B cell (primary cell): ENCODE results near the gene KIF3A. TPM values are rescaled to one million over a fixed set of nuclear protein-coding genes. Genes with fewer than 3 reads are reported as not detected.

Experiments used
- ATAC-seq: fragments of 200-7000 bp; cut with Tn5 transposase; one replicate; pipeline ENCODE4 v1.10.0; 2021; ENCODE audit warnings: low read depth, mild to moderate bottlenecking, moderate number of reproducible peaks, moderate library complexity
- CTCF ChIA-PET: fragments of 350-600 bp; sonication (Branson Sonifier 250); formaldehyde crosslinking; loops from one replicate; lab custom pipeline; 2021; ENCODE audit warnings: antibody characterized with exemption, inconsistent platforms; lab: Charles Lee
- POLR2A ChIA-PET: fragments of 350-600 bp; sonication (Branson Sonifier 250); formaldehyde crosslinking; loops from one replicate; lab custom pipeline; 2021; ENCODE audit warnings: antibody characterized with exemption; lab: Charles Lee
- DNase-seq: peaks from one replicate; pipeline ENCODE4 v3.0.0; 2013
- H2AFZ ChIP-seq: 2 replicates; pipeline ENCODE4 v1.6.1; 2012; ENCODE audit warnings: mild to moderate bottlenecking, low read depth, low read length; ENCODE audit not compliant: insufficient read depth, poor library complexity, severe bottlenecking
- H3K27ac ChIP-seq, 2 donors: 1 replicate in 1 of 2; 2 replicates in 1 of 2; pipeline ENCODE4 v1.5.1; 2012 to 2013; ENCODE audit warnings: low read length in 2 of 2, mild to moderate bottlenecking in 2 of 2, moderate library complexity in 1 of 2
- H3K27me3 ChIP-seq, 4 experiments: fragments of 200-600 bp in 1 of 4; sonication (generic) in 1 of 4; replicated peaks in 1 of 4; 1 replicate in 2 of 4; 2 replicates in 2 of 4; pipeline versions ENCODE4 v1.6.1 to v1.7.0; 2013 to 2016; ENCODE audit warnings: low read length in 3 of 4, mild to moderate bottlenecking in 2 of 4, mixed read lengths in 1 of 4, moderate library complexity in 1 of 4; ENCODE audit not compliant: insufficient read depth in 4 of 4, control insufficient read depth in 3 of 4; ENCODE audit errors: control extremely low read depth in 1 of 4
- H3K36me3 ChIP-seq, 2 experiments: replicated peaks in 1 of 2; 1 replicate in 1 of 2; 2 replicates in 1 of 2; pipeline versions ENCODE4 v1.6.1 to v1.7.1; 2013; ENCODE audit warnings: low read length in 1 of 2; ENCODE audit not compliant: insufficient read depth in 2 of 2, control insufficient read depth in 1 of 2; ENCODE audit errors: control extremely low read depth in 1 of 2, extremely low read depth in 1 of 2
- H3K4me1 ChIP-seq, 2 donors: fragments of 200-600 bp in 1 of 2; sonication (generic) in 1 of 2; 1 replicate in 1 of 2; 2 replicates in 1 of 2; pipeline versions ENCODE4 v1.5.1 to v1.6.1; 2013 to 2017; ENCODE audit warnings: low read length in 2 of 2; ENCODE audit not compliant: control insufficient read depth in 2 of 2, insufficient read depth in 2 of 2
- H3K4me2 ChIP-seq: replicated peaks from 2 replicates; pipeline ENCODE3; 2012; ENCODE audit warnings: mild to moderate bottlenecking, low read depth, low read length; ENCODE audit not compliant: poor library complexity, severe bottlenecking
- H3K4me3 ChIP-seq, 5 experiments: fragments of 200-600 bp in 1 of 5; sonication (generic) in 1 of 5; 1 replicate in 3 of 5; 2 replicates in 2 of 5; pipeline versions ENCODE4 v1.5.1 to v1.7.0; 2011 to 2016; ENCODE audit warnings: low read length in 4 of 5, mild to moderate bottlenecking in 4 of 5, low read depth in 2 of 5, control low read depth in 1 of 5, moderate library complexity in 1 of 5; ENCODE audit not compliant: insufficient read depth in 1 of 5; ENCODE audit errors: control extremely low read depth in 1 of 5, extremely low read depth in 1 of 5
- H3K79me2 ChIP-seq: fragments of 200-600 bp; sonication (generic); one replicate; pipeline ENCODE4 v1.6.0; 2016; ENCODE audit warnings: low read length; ENCODE audit not compliant: control insufficient read depth, insufficient read depth
- H3K9ac ChIP-seq: fragments of 200-600 bp; sonication (generic); 2 replicates; pipeline ENCODE4 v1.6.1; 2017; ENCODE audit warnings: mild to moderate bottlenecking, low read length, moderate library complexity
- H3K9me3 ChIP-seq, 3 donors: one replicate each; pipeline versions ENCODE4 v1.6.1 to v1.7.1; 2013; ENCODE audit warnings: low read length in 2 of 3; ENCODE audit not compliant: control insufficient read depth in 2 of 3, insufficient read depth in 1 of 3; ENCODE audit errors: control extremely low read depth in 1 of 3
- H4K20me1 ChIP-seq: 2 replicates; pipeline ENCODE4 v1.6.0; 2012; ENCODE audit warnings: mild to moderate bottlenecking, low read length; ENCODE audit not compliant: insufficient read depth, control insufficient read depth, poor library complexity, severe bottlenecking
- H3K27ac Mint-ChIP-seq: one replicate; pipeline ENCODE4 v1.8.0; 2021; ENCODE audit warnings: mixed read lengths
- H3K27me3 Mint-ChIP-seq: one replicate; pipeline ENCODE4 v1.8.0; 2021; ENCODE audit warnings: mixed read lengths
- H3K4me1 Mint-ChIP-seq: one replicate; pipeline ENCODE4 v1.8.0; 2021; ENCODE audit warnings: mixed read lengths
- H3K4me3 Mint-ChIP-seq: one replicate; pipeline ENCODE4 v1.8.0; 2021; ENCODE audit warnings: mixed read lengths
- H3K9me3 Mint-ChIP-seq: one replicate; pipeline ENCODE4 v1.8.0; 2022; ENCODE audit warnings: mixed read lengths; ENCODE audit not compliant: insufficient read depth
- EZH2 ChIP-seq: IDR thresholded peaks from 2 replicates; pipeline ENCODE4 v1.6.1; 2012; ENCODE audit warnings: borderline replicate concordance, low read depth, mild to moderate bottlenecking, moderate library complexity, low read length; ENCODE audit not compliant: insufficient read depth, poor library complexity, severe bottlenecking
- WGBS: methylation state at CpG from one replicate; pipeline ENCODE4 v1.1.5; 2013; ENCODE audit warnings: missing lambda C conversion rate; ENCODE audit not compliant: insufficient coverage; 5-methylcytosine and 5-hydroxymethylcytosine counted together
- intact Hi-C: fragments of 100-400 bp; cut with micrococcal nuclease; formaldehyde crosslinking; loops from one replicate; pipeline ENCODE4 v1.10.0; 2022
- polyA plus RNA-seq: library from polyadenylated mRNA; depleted of rRNA; stranded (reverse); fragments of >200 nt; gene quantifications from 2 replicates; pipeline ENCODE4 v1.2.3, GENCODE V29; 2012
- total RNA-seq, 2 donors: library from RNA; stranded (reverse); fragments of 120-200 nt in 1 of 2; gene quantifications; 1 replicate in 1 of 2; 2 replicates in 1 of 2; pipeline versions ENCODE4 v1.2.3 to v1.2.4, GENCODE V29; 2013 to 2022
- TF ChIP-seq, protein P1 (sequence below): fragments of 200-600 bp; IDR thresholded peaks from one replicate; pipeline ENCODE4 v1.8.0; 2022; ENCODE audit warnings: antibody characterized with exemption, mild to moderate bottlenecking

Gene KIF3A
- total and polyA plus RNA-seq, 2 donors (not counting 1 experiment from before 2014, with no cell fraction given) = 1.3 to 16.0 TPM

DNA sequence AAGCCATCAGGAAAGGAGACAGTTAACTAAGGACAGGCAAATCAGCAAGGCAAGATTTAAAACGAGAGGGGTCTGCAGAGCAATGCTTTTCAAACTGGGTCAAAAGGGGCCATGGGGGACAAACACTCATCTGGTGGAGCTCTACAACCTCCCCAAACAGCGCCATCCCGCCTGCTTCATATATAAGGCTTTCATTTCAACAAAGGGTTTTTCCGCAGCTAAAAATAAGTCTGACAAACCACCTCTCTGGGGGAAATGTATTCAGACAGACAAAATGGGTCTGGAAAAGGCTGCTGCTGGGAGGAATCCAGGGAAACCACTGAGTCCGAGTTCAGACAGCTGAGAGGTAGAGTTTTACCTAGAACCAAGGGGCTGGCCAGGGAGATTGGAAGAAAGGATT, 48.0 kb upstream of the KIF3A start:
- WGBS = 59% methylated on average over 2 of the region's 5 CpGs
- ChIA-PET POLR2A (interaction anchor here (0.6 to 0.7 kb wide), 2 partner anchors 61 to 251 kb away, joined by 3 to 9 read pairs; no protein-coding TSS in a partner anchor), CTCF (interaction anchor here (0.7 kb wide), 1 partner anchor 34 kb away, joined by 3 read pairs; no protein-coding TSS in a partner anchor)
- H3K27ac ChIP-seq = no peak overlapping the region
- no peaks in the 10 kb centered on the region for H3K9me3 ChIP-seq
- Mint-ChIP-seq H3K9me3 (no peaks in the 10 kb centered on the region), H3K27me3 (peaks cover 34% of the 10 kb centered on the region), H3K4me1 (no peaks in the 10 kb centered on the region), H3K27ac (no peak overlapping the region), H3K4me3 (no peak overlapping the region)
- peaks cover 0 to 25% (median 17%) of the 10 kb centered on the region in 4 experiments for H3K27me3 ChIP-seq
- no peaks in the 10 kb centered on the region for H3K79me2 ChIP-seq
- H3K4me3 ChIP-seq = no peak overlapping the region
- no peak for DNase-seq
- TF ChIP-seq, protein P1, sequence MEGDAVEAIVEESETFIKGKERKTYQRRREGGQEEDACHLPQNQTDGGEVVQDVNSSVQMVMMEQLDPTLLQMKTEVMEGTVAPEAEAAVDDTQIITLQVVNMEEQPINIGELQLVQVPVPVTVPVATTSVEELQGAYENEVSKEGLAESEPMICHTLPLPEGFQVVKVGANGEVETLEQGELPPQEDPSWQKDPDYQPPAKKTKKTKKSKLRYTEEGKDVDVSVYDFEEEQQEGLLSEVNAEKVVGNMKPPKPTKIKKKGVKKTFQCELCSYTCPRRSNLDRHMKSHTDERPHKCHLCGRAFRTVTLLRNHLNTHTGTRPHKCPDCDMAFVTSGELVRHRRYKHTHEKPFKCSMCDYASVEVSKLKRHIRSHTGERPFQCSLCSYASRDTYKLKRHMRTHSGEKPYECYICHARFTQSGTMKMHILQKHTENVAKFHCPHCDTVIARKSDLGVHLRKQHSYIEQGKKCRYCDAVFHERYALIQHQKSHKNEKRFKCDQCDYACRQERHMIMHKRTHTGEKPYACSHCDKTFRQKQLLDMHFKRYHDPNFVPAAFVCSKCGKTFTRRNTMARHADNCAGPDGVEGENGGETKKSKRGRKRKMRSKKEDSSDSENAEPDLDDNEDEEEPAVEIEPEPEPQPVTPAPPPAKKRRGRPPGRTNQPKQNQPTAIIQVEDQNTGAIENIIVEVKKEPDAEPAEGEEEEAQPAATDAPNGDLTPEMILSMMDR = no peak
- TF ChIP-seq EZH2 = no peak
- intact Hi-C loops = no loop called here
- H4K20me1 ChIP-seq = no peaks in the 10 kb centered on the region
- no peaks in the 10 kb centered on the region for H3K36me3 ChIP-seq
- H3K9ac ChIP-seq = no peak overlapping the region
- H3K4me1 ChIP-seq = no peaks in the 10 kb centered on the region
- ATAC-seq = no peak
- no peak overlapping the region for H2AFZ ChIP-seq
- H3K4me2 ChIP-seq = no peak overlapping the region

DNA sequence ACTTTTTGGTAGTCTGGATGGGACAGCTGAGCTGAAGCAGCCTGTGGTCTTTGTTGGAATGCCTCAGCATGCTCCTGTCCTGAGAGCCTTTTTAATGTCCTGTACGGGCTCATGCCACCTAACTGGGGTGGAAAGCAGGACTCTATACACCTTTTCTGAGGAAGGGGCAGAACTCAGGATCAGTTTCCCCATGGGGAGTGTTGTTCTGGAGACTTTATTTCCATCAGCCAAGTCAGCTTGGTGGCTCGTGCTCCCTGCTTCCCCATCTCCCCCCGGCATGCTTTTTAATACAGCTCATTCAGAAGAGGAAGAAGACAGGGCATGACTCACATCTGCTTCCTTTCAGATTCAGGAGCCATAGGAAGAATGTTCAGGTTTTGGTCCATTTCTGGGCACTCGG, 44.8 kb upstream of the KIF3A start:
- TF ChIP-seq, protein P1 = no peak
- no peak for TF ChIP-seq EZH2
- Histone ChIP-seq H3K36me3 (no peaks in the 10 kb centered on the region), H3K27ac (no peak overlapping the region), H3K9ac (no peak overlapping the region), H3K4me1 (peaks cover 9 to 10% of the 10 kb centered on the region in 2 donors), H3K9me3 (peaks cover 0 to 9% (median 2%) of the 10 kb centered on the region in 3 donors), H3K27me3 (peaks cover 2 to 49% (median 40%) of the 10 kb centered on the region in 4 experiments), H2AFZ (no peak overlapping the region), H4K20me1 (no peaks in the 10 kb centered on the region), H3K4me3 (no peak overlapping the region), H3K79me2 (no peaks in the 10 kb centered on the region), H3K4me2 (no peak overlapping the region)
- intact Hi-C loops = no loop called here
- ChIA-PET POLR2A (no interaction called here), CTCF (interaction anchor here (0.6 kb wide), 1 partner anchor 371 kb away, joined by 4 read pairs; no protein-coding TSS in a partner anchor)
- H3K27ac Mint-ChIP-seq = no peak overlapping the region
- 30% methylated on average over 2 of the region's 4 CpGs for WGBS
- ATAC-seq (no peak), DNase-seq (no peak)
- H3K4me3 Mint-ChIP-seq = no peak overlapping the region
- peaks cover 51% of the 10 kb centered on the region for H3K27me3 Mint-ChIP-seq
- H3K9me3 Mint-ChIP-seq = no peaks in the 10 kb centered on the region
- peaks cover 8% of the 10 kb centered on the region for H3K4me1 Mint-ChIP-seq
